Kidney tubule cell (primary cell): ENCODE results near the gene QRFP.

Experiments
- DNase-seq: peaks from one replicate; pipeline ENCODE4 v3.0.0-alpha.2; 2018; ENCODE audit warnings: low spot score

QRFP gene, protein sequence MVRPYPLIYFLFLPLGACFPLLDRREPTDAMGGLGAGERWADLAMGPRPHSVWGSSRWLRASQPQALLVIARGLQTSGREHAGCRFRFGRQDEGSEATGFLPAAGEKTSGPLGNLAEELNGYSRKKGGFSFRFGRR

GRCh38 chr9:130896233-130897014, at the start of gene QRFP:
Gene QRFP (minus strand): TSS chr9:130896812. CDS start chr9:130893838, 2,974 bp downstream.
- no peak for DNase-seq

DNA sequence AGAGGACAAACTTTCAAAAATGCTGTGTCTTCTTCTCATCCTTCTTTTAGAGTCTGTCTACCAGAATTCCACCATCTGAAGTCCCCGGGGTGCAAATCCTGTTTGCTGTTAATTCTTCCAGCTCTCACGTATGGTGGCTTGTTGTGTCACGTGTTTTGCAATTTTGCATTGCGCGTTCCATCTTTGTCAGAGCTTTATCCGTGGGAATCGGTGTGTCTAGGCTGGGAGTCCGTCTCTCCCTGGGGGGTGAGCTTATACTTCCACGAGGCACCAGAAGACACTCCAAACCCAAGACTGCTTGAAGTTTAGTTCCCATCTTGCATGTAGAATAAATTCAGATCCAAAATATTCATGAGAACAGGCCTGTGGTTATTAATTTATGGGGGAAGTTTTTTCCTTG, 48.6 kb upstream of the QRFP start:
- DNase-seq = no peak

GRCh38 chr9:130944510-130945058, 48.0 kb upstream of the QRFP start:
- no peak for DNase-seq

DNA sequence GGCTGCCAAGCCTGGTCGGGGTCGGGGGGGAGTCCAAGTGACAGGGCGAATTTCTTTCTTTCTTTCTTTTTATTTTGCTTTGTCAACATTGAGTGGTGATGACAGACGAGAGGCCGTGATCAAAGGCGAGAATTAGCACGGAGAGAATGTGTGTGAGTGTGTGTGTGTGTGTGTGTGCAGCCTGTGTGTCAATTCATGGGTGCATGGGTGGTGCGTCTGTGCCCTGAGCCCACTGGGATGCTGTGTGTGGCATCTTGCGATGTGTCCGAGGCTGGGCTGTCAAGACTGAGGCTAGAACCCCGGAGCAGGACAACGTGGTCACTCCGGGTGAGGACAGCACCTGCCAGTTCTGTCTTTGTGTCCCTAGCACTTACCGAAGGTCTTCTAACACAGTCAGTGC, 47.2 kb upstream of the QRFP start:
- no peak for DNase-seq

DNA sequence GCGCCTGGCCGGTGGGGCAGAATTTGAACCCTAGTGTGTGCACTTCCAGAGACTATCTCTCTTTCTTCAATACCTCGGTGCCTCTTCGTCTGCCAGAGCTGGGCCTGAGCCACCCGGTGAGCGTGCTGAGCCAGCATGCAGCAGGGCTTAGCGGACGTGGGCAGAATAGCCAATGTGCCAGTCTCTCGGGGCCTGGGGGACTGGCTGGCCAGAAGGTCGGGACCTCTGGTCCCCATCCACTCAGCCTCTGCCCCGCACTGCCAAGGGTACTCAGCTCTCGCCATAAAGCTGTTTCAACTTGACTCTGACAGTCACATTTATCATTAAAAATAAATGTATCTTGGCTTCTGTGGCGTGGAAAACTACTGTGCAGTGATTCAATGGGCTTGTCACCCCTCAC, 46.6 kb upstream of the QRFP start:
- DNase-seq = no peak

DNA sequence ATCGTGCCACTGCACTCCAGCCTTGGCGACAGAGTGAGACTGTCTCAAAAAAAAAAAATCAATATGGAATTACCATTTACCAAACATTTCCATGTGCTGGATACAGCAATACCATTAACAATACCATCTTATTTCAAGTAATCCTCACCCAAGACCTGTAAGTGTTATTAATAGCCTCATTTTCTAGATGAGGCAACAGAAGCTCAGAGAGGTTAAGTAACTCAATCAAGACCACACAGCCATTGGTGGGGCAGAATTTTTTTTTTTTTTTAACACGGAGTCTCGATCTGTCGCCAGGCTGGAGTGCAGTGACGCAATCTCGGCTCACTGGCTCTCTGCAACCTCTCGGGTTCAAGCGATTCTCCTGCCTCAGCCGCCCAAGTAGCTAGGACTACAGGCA, 46.1 kb upstream of the QRFP start:
- DNase-seq = no peak

GRCh38 chr9:130942084-130942483, 45.5 kb upstream of the QRFP start:
- no peak for DNase-seq

- peak; percentile 85 for DNase-seq
These were observed 44.3 kb upstream of the QRFP start for GRCh38 chr9:130940693-130941576.

- no peak for DNase-seq
These were observed 43.5 kb upstream of the QRFP start for GRCh38 chr9:130940027-130940549.

GRCh38 chr9:130939405-130940026, 42.9 kb upstream of the QRFP start:
- DNase-seq = no peak

DNA sequence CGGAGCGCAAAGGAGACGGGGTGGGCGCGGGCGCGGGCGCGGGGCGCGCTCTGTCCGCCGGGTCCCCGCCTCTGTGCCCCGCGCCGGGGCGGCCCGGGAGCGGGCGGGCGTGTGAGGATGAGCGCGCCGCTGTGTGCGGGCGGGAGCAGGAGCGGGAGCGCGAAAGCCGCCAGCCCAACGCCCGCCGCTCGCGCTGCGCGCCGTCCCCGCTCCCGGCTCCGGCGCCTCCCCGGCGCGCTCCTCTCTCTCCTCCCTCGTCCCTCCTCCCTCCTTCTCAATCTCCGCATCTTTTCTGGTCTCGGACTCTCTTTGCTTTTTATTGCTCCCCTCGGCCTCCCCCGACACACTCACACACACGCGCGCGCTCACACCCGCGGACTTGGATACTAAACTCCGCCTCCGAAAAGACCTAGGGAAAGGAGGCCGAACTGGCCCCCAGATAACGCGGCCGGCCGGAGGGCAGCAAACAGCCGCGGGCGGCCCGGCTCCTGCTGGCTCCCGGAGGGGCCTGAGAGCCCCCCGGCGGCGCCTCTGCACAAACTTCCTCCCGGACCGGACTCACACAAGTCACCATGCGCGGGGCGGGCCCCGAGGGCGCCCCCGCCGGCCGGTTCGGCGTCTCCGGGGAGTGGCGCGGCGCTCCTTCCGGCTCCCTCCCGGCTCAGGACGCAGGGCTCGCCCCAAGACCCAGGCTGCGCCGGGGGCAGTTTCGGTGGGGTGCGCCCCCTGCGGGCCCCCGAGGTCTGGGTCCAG, 42.2 kb upstream of the QRFP start, which contains the start of gene FIBCD1:
Gene FIBCD1 (minus strand): TSS at position 596 of the 753 bp plus-strand sequence. CDS start 640 bp downstream, outside the sequence.
- DNase-seq = peak; percentile 52

DNA sequence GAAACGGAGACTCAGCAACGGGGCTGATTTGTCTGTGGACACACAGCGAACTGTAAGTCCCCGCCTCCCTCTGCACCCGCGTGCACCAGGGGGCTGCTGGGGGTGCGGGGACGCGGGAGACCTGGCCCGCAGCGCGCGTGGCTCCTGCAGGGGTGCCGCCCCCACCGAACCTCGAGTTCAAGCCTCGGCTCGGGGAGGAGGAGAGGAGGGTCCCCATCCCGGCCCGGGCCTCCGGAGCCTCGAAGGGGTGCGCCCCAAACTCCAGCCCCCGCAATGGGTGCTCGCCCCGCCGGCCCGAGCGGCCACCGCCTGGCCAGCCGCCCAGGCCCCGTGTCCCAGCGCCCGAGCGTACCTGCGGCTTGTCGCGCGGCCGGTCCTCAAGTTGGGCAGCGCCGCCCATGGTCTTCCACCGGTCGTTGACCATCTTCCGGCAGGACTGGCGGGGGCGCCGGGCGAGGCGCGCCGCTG, 41.6 kb upstream of the QRFP start:
- DNase-seq = no peak

DNA sequence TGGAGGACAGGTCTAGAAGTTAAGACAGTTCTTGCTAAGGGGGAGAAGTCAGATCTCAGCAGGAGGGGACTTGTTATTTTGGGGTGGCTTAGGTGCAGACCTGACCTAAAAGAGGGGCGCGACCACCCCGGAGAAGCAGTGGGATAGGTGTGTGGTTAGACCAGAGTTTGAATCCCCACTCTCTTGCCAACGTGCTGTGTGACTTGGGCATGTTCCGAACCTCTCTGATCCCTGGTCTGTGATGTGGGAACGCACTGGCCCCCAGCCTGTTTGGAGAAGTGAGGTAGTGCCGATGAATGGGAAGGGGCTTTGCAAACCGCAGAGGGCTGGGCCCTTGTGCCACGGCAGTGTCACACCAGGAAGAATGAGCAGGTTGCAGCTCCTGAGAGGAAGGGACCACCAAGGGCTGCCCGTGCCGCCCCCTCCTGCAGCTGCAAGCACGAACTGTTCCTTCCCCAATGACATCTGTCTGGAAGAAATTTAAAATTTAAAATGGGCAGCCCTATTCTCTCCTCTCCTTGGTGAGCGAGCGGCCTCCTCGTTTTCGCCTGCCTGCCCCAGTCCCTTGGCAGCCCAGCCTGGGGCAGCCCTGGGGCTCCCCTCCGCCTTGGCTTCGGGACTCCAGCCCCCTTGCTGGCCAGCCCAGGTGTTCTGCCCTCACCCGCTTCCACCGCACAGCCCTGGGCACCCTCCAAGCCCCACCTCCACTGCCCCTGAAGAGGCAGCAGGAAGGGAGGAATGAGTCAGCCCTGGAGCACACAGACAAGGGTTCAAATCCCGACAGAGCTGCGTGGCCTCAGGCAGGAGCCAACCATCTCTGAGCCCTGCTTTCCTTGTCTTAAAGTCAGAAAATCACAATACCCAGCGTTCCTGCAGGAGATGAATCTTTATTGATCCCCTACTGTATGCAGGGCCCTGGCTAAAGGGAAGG, 40.8 kb upstream of the QRFP start:
- no peak for DNase-seq

DNA sequence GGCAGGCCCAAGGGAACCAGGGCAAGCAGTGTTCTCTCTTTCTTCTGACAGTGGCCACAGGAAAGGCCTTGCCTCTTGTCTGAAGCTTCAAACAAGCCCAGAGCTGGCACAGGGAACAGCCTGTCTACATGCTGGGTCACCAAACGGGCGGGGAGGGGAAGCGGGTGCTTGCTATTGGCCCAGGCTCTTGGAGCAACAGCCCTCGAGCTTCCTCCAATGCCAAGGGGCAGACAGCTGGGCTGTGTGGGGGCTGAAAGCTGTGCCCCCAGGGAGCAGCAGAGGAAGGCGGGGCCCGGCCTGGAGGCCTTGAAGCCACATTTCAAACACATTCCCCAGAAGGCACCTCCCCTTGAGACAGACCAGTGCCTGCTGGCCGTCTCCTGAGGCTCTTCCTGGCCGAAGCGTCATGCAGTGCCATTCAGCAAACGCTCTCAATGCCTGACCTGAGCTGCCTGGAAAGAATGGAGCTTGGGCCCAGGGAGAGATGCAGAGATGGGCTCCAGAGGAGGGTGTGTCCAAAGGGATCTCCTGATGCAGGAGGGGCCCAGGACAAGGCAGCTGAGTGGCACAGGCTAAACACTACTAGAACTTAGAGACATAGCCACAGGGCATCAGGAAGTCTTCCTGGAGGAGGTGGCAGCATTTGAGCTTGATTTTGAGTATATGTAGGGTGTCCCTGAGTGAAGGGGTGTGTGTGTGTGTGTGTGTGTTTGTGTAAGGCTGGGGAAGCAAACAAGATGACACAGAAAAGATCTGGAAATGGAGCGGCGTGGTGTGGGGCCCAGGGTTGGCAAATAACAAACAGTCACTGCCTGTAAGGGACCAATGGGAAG, 39.9 kb upstream of the QRFP start:
- DNase-seq = peak; percentile 44

- DNase-seq = no peak
These were observed 39.1 kb upstream of the QRFP start for GRCh38 chr9:130935648-130936271.

DNA sequence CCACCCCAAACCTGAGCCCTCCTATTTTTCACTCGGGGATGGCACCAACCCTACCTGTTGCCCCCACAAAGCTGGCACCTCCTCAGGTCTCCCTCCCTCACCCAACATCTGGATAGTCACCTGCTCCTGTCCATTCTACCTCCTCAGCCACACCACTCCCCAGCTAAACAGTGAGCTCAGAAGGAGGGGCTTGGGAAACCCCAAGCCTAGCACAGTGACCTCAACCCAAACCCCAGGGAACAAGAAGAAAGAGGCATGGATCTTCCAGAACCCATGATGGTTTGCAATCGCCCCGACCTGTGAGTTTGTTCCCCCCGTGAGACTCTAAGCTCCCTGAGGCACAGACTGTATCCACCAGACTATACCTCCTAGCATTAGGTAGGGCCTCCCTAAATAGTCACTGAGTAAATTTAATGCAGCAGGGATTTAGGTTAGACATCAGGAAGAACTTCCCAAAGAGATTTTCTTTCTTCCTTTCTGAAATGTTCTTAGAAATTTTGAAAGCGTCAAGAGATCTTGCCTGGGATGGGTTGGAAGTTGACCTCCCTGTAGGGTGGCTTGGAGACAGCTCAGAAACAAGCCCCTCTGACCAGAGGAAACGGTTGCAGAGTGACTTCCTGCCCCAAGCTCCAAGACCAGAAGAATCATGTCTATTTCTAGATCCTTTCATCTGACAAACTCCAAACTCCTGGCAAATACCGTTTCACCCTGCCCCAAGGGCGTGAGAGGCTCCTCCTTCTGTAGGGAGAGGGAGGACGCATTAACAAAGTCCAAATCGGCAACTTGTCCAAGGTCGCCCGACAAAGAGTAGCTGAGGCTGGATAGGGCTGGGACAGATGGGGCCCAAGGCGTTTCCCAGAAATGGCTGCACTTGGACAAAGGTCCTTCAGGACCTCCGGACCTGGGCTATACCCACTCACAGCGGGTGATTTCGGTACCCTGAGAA, 38.4 kb upstream of the QRFP start:
- no peak for DNase-seq

GRCh38 chr9:130934246-130934645, 37.6 kb upstream of the QRFP start:
- DNase-seq = no peak
